GM18861 (cell line): ENCODE data around the gene TARBP2.

ENCODE experiments used
- ATAC-seq: cut with Tn5 transposase; IDR thresholded peaks from one replicate; pipeline ENCODE4 v1.9.1; 2021; ENCODE audit not compliant: unreplicated experiment

TARBP2 gene

GRCh38 chr12:53552361-53553327, 51.6 kb downstream of the TARBP2 start:
- ATAC-seq, result no peak
